Keratinocyte (primary cell): ENCODE measurements around the gene WNK4. TPM values are rescaled to one million over a fixed set of nuclear protein-coding genes. Genes with fewer than 3 reads are reported as not detected.

Source experiments
- DNase-seq: peaks from one replicate; pipeline ENCODE4 v3.0.0-alpha.2; 2011; ENCODE audit warnings: low read depth, missing footprints, low spot score
- FAIRE-seq: peaks from 2 replicates; lab custom pipeline; 2011; peaks lifted over from hg19 to GRCh38; lab: Jason Lieb, UNC
- H2AFZ ChIP-seq: 2 replicates; pipeline ENCODE4 v1.6.0; 2012; ENCODE audit warnings: low read length, control low read depth, inconsistent platforms; ENCODE audit not compliant: control insufficient read depth
- H3K27ac ChIP-seq: 2 replicates; pipeline ENCODE4 v1.5.1; 2011; ENCODE audit warnings: low read length; ENCODE audit not compliant: control insufficient read depth, insufficient read depth
- H3K27me3 ChIP-seq: 3 replicates; pipeline ENCODE4 v1.6.0; 2011; ENCODE audit warnings: low read length; ENCODE audit not compliant: control insufficient read depth, insufficient read depth; ENCODE audit errors: extremely low read depth
- H3K36me3 ChIP-seq, 2 experiments: 2 replicates in 1 of 2; 3 replicates in 1 of 2; pipeline ENCODE4 v1.5.1; 2011; ENCODE audit warnings: low read length in 2 of 2, mild to moderate bottlenecking in 1 of 2; ENCODE audit not compliant: control insufficient read depth in 2 of 2, insufficient read depth in 2 of 2; ENCODE audit errors: extremely low read depth in 1 of 2
- H3K4me1 ChIP-seq: 3 replicates; pipeline ENCODE4 v1.5.1; 2011; ENCODE audit warnings: low read length; ENCODE audit not compliant: control insufficient read depth, insufficient read depth; ENCODE audit errors: extremely low read depth
- H3K4me2 ChIP-seq: 3 replicates; pipeline ENCODE4 v1.6.0; 2011; ENCODE audit warnings: low read depth, low read length; ENCODE audit not compliant: control insufficient read depth, insufficient read depth; ENCODE audit errors: extremely low read depth
- H3K4me3 ChIP-seq, 3 experiments: fragments of 200-600 bp in 1 of 3; sonication (generic) in 1 of 3; 2 replicates in 2 of 3; 3 replicates in 1 of 3; pipeline ENCODE4 v1.5.1; 2011 to 2016; ENCODE audit warnings: low read length in 3 of 3, mild to moderate bottlenecking in 3 of 3, control low read depth in 2 of 3, inconsistent platforms in 1 of 3, low read depth in 1 of 3, mixed read lengths in 1 of 3, mixed run types in 1 of 3, moderate library complexity in 1 of 3; ENCODE audit not compliant: control insufficient read depth in 2 of 3, insufficient read depth in 2 of 3; ENCODE audit errors: extremely low read depth in 1 of 3
- H3K79me2 ChIP-seq: 2 replicates; pipeline ENCODE4 v1.6.0; 2012; ENCODE audit warnings: low read length; ENCODE audit not compliant: control insufficient read depth, insufficient read depth
- H3K9ac ChIP-seq: 3 replicates; pipeline ENCODE4 v1.6.0; 2011; ENCODE audit warnings: low read length; ENCODE audit not compliant: control insufficient read depth, insufficient read depth; ENCODE audit errors: extremely low read depth
- H3K9me1 ChIP-seq: 3 replicates; pipeline ENCODE4 v1.6.0; 2011; ENCODE audit warnings: low read length; ENCODE audit not compliant: control insufficient read depth, insufficient read depth; ENCODE audit errors: extremely low read depth
- H3K9me3 ChIP-seq: 2 replicates; pipeline ENCODE4 v1.5.1; 2012; ENCODE audit warnings: low read depth, low read length; ENCODE audit not compliant: control insufficient read depth
- H4K20me1 ChIP-seq: 3 replicates; pipeline ENCODE4 v1.6.0; 2011; ENCODE audit warnings: low read length; ENCODE audit not compliant: control insufficient read depth, insufficient read depth; ENCODE audit errors: extremely low read depth
- EZH2 ChIP-seq: IDR thresholded peaks from one replicate; pipeline ENCODE4 v1.6.1; 2012; ENCODE audit warnings: inconsistent platforms, mild to moderate bottlenecking, low read length, moderate library complexity
- dilution Hi-C: fragments of 300-500 bp; cut with MboI; formaldehyde crosslinking; loops from one replicate; pipeline ENCODE4 v1.7.0; 2020; ENCODE audit warnings: low sequenced_read_pairs; ENCODE audit not compliant: extremely low pct_ligation_motif_present
- polyA plus RNA-seq, 5 experiments: library from polyadenylated mRNA; depleted of rRNA in 3 of 5; stranded (reverse) in 3 of 5; stranded (forward) in 1 of 5; unstranded in 1 of 5; fragments of >200 nt; gene quantifications; 1 replicate in 1 of 5; 2 replicates in 3 of 5; 3 replicates in 1 of 5; pipeline versions ENCODE4 v1.2.1 to v1.2.3, GENCODE V29; 2011 to 2012; ENCODE audit warnings: missing spikeins in 2 of 5, low read depth in 1 of 5, low replicate concordance in 1 of 5
- TF ChIP-seq, protein P1 (sequence below), 3 experiments: IDR thresholded peaks in 1 of 3; conservative IDR thresholded peaks in 1 of 3; optimal IDR thresholded peaks in 1 of 3; 2 replicates in 2 of 3; 3 replicates in 1 of 3; pipeline versions ENCODE3 to v1.5.1; 2011; ENCODE audit warnings: low read length in 3 of 3, mild to moderate bottlenecking in 3 of 3, moderate library complexity in 2 of 3, control low read depth in 1 of 3, inconsistent platforms in 1 of 3; ENCODE audit not compliant: insufficient read depth in 2 of 3; ENCODE audit errors: extremely low read depth in 1 of 3

Gene WNK4
- polyA plus RNA-seq, 1 donor (not counting 4 experiments of a cell fraction or from before 2014, with no cell fraction given), result 0.04 TPM

GRCh38 chr17:42796066-42796758, 15.8 kb downstream of the WNK4 start:
- Histone ChIP-seq H3K27ac (no peak overlapping the region), H3K4me1 (peaks cover 14% of the 10 kb centered on the region), H3K4me3 (no peak overlapping the region), H4K20me1 (no peaks in the 10 kb centered on the region), H3K27me3 (no peaks in the 10 kb centered on the region), H3K9ac (no peak overlapping the region), H3K36me3 (peaks cover 0 to 5% of the 10 kb centered on the region in 2 experiments), H2AFZ (no peak overlapping the region), H3K9me1 (no peaks in the 10 kb centered on the region), H3K9me3 (no peaks in the 10 kb centered on the region), H3K4me2 (no peak overlapping the region), H3K79me2 (peaks cover 4% of the 10 kb centered on the region)
- no peak for FAIRE-seq
- dilution Hi-C loops, result no loop called here
- TF ChIP-seq, protein P1, sequence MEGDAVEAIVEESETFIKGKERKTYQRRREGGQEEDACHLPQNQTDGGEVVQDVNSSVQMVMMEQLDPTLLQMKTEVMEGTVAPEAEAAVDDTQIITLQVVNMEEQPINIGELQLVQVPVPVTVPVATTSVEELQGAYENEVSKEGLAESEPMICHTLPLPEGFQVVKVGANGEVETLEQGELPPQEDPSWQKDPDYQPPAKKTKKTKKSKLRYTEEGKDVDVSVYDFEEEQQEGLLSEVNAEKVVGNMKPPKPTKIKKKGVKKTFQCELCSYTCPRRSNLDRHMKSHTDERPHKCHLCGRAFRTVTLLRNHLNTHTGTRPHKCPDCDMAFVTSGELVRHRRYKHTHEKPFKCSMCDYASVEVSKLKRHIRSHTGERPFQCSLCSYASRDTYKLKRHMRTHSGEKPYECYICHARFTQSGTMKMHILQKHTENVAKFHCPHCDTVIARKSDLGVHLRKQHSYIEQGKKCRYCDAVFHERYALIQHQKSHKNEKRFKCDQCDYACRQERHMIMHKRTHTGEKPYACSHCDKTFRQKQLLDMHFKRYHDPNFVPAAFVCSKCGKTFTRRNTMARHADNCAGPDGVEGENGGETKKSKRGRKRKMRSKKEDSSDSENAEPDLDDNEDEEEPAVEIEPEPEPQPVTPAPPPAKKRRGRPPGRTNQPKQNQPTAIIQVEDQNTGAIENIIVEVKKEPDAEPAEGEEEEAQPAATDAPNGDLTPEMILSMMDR (optimal IDR thresholded peaks at IDR 0.05 in 1 of 3, IDR thresholded peaks at IDR 0.05 in 1 of 3, conservative IDR thresholded peaks at IDR 0.05 in 1 of 3; ENCODE audit: extremely low read depth in 1 of 3, insufficient read depth in 2 of 3, low read length in 3 of 3), result no peak
- no peak for TF ChIP-seq EZH2
- no peak for DNase-seq

DNA sequence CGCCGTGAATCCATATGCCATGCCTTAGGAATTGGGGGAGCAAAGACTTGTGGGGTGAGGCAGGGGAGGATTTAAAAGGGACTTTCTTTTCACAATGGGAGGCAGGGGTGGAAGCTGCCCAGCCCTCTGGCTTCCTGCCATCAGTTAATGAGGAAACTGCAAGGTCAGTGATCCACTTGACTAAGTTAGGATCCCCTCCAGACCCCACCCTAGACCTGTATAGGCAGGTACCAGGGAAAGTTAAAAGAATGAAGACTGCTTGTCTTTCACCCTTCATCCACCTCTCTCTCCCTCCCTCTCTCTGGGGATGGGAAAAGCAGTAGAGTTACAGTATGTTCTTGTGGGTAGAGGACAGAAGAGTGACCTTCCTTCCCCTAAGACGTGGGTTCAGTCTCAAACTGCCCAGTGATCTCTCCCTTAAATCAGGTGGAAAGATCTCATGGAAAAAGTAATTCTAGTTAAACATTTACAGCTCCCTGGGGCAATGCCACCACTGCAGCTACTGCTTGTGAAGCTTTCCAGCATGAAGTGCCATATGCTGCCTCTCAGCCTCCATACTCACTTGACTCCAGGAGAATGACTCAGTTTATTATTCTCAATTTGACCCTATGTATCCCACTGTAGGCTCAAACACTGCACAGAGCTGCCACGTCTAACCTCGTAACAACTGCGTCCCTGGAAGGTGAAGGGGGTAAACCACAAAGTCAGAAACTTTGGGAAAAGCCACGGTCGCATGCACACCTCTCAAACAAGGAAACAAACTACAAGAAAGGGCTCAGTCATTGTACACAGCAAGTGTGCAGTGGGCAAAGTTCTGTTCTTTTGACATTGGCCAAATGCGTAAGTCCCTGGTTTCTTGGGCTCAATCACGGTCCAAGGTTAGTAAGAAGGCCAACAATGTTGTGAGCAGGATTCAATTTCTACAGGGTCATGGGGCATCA, 16.9 kb downstream of the WNK4 start:
- TF ChIP-seq, protein P1 (optimal IDR thresholded peaks at IDR 0.05 in 1 of 3, IDR thresholded peaks at IDR 0.05 in 1 of 3, conservative IDR thresholded peaks at IDR 0.05 in 1 of 3; ENCODE audit: extremely low read depth in 1 of 3, insufficient read depth in 2 of 3, low read length in 3 of 3), result no peak
- no peak for TF ChIP-seq EZH2
- no peaks in the 10 kb centered on the region for H3K9me3 ChIP-seq
- dilution Hi-C loops, result no loop called here
- peaks cover 14% of the 10 kb centered on the region for H3K4me1 ChIP-seq
- H4K20me1 ChIP-seq, result no peaks in the 10 kb centered on the region
- no peaks in the 10 kb centered on the region for H3K27me3 ChIP-seq
- H2AFZ ChIP-seq, result no peak overlapping the region
- FAIRE-seq, result no peak
- no peak for DNase-seq
- peak overlapping the region; percentile 79 to 90 (median 84) for H3K4me3 ChIP-seq
- H3K9me1 ChIP-seq, result no peaks in the 10 kb centered on the region
- H3K4me2 ChIP-seq, result peak overlapping the region; percentile 68
- H3K27ac ChIP-seq, result no peak overlapping the region
- peak overlapping the region; percentile 85 for H3K9ac ChIP-seq
- H3K36me3 ChIP-seq, result peaks cover 0 to 5% of the 10 kb centered on the region in 2 experiments
- H3K79me2 ChIP-seq, result peaks cover 4% of the 10 kb centered on the region
